ENCODE measurements around the gene ZNF12. TPM values are rescaled to one million over a fixed set of nuclear protein-coding genes. Genes with fewer than 3 reads are reported as not detected.

The ZNF12 gene
- total and polyA plus RNA-seq, 8 donors, result 3.9 to 222 (median 26.2) TPM

DNA sequence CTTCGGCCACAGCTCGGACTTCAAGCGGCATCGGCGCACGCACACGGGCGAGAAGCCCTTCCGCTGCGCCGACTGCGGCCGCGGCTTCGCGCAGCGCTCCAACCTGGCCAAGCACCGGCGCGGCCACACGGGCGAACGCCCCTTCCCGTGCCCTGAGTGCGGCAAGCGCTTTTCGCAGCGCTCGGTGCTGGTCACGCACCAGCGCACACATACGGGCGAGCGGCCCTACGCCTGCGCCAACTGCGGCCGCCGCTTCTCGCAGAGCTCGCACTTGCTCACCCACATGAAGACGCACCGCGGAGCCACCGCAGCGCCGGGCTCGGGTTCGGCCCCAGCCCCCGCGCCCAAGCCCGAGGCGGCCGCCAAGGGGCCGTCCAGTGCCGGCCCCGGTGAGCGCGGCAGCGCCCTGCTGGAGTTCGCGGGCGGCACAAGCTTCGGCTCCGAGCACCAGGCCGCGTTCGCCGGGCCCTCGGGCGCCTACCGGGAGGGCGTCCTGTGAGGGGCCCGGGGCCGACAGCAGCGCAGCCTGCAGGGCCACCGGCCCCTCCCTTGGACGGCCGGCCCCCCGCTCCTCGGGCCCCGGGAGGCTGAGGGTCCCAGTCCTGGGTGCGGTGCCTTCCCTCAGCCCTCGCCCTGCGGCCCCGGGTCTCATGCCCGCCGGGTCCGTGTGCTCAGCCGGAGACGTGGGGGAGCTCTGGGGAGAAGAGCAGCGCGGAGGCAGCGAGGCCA lies 52.5 kb downstream of the ZNF12 start:
- H3K9me3 ChIP-seq, result peaks cover 0 to 15% (median 7%) of the 10 kb centered on the region in 4 donors
- H3K4me1 ChIP-seq, result peaks cover 0 to 10% (median under 1%) of the 10 kb centered on the region in 4 donors
- WGBS, 5 donors, result 93 to 98% (median 96%) methylated on average over 54 to 94 of the region's 94 CpGs
- no peak overlapping the region for H3K4me3 ChIP-seq
- no peak for DNase-seq
- no peaks in the 10 kb centered on the region for H3K27me3 ChIP-seq
- TF ChIP-seq POLR2A (IDR thresholded peaks at IDR 0.05) (no peak), POLR2AphosphoS5 (IDR thresholded peaks at IDR 0.05) (no peak), EP300 (IDR thresholded peaks at IDR 0.05) (no peak)
- TF ChIP-seq, protein P1, sequence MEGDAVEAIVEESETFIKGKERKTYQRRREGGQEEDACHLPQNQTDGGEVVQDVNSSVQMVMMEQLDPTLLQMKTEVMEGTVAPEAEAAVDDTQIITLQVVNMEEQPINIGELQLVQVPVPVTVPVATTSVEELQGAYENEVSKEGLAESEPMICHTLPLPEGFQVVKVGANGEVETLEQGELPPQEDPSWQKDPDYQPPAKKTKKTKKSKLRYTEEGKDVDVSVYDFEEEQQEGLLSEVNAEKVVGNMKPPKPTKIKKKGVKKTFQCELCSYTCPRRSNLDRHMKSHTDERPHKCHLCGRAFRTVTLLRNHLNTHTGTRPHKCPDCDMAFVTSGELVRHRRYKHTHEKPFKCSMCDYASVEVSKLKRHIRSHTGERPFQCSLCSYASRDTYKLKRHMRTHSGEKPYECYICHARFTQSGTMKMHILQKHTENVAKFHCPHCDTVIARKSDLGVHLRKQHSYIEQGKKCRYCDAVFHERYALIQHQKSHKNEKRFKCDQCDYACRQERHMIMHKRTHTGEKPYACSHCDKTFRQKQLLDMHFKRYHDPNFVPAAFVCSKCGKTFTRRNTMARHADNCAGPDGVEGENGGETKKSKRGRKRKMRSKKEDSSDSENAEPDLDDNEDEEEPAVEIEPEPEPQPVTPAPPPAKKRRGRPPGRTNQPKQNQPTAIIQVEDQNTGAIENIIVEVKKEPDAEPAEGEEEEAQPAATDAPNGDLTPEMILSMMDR (IDR thresholded peaks at IDR 0.05), result no peak
- H3K36me3 ChIP-seq, result peaks cover 48 to 71% (median 67%) of the 10 kb centered on the region in 4 donors
- H3K27ac ChIP-seq, result no peak overlapping the region
- intact Hi-C loops (cut with DNase I; ENCODE audit: low total_unique reads), result no loop called here

DNA sequence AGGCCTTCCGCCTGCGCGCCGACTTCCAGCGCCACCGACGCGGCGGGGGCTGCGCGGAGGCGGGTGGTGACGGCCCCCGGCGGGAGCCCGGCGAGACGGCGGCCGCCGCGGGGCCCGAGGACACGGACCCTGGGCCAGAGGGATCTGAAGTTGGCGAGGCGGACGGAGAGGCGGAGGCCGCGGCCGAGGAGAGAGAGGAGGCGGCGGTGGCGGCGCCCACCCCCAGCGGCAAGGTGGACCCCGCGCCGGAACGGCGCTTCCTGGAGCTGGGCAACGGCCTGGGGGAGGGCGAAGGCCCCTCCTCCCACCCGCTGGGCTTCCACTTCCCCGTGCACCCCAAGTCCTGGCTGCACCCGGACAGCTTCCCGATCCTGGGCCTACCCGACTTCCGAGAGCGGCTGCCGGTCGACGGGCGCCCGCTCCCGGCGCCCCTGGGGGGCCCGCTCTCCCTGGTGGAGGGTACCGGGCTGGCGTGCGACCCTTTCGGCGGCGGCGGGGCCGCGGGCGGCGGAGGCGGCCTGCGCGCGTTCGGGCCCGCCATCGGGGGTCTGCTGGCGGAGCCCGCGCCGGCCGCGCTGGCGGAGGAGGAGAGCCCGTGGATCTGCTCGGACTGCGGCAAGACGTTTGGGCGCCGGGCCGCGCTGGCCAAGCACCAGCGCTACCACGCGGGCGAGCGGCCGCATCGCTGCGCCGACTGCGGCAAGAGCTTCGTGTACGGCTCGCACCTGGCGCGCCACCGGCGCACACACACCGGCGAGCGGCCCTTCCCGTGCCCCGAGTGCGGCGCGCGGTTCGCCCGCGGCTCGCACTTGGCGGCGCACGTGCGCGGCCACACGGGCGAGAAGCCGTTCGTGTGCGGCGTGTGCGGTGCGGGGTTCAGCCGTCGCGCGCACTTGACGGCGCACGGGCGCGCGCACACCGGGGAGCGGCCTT lies 53.4 kb downstream of the ZNF12 start:
- H3K27ac ChIP-seq, result no peak overlapping the region
- 95 to 97% (median 95%) methylated on average over 69 to 146 of the region's 146 CpGs for WGBS, 5 donors
- no peak for TF ChIP-seq EP300 (IDR thresholded peaks at IDR 0.05)
- TF ChIP-seq, protein P1 (IDR thresholded peaks at IDR 0.05), result no peak
- no peak for TF ChIP-seq POLR2AphosphoS5 (IDR thresholded peaks at IDR 0.05)
- no peak for TF ChIP-seq POLR2A (IDR thresholded peaks at IDR 0.05)
- DNase-seq, result no peak
- H3K36me3 ChIP-seq, result peaks cover 56 to 80% (median 77%) of the 10 kb centered on the region in 4 donors
- no peak overlapping the region for H3K4me3 ChIP-seq
- H3K4me1 ChIP-seq, result peaks cover 0 to 1% (median 0%) of the 10 kb centered on the region in 4 donors
- H3K27me3 ChIP-seq, result no peaks in the 10 kb centered on the region
- peaks cover 0 to 15% (median 7%) of the 10 kb centered on the region in 4 donors for H3K9me3 ChIP-seq
- intact Hi-C loops (cut with DNase I; ENCODE audit: low total_unique reads), result no loop called here

DNA sequence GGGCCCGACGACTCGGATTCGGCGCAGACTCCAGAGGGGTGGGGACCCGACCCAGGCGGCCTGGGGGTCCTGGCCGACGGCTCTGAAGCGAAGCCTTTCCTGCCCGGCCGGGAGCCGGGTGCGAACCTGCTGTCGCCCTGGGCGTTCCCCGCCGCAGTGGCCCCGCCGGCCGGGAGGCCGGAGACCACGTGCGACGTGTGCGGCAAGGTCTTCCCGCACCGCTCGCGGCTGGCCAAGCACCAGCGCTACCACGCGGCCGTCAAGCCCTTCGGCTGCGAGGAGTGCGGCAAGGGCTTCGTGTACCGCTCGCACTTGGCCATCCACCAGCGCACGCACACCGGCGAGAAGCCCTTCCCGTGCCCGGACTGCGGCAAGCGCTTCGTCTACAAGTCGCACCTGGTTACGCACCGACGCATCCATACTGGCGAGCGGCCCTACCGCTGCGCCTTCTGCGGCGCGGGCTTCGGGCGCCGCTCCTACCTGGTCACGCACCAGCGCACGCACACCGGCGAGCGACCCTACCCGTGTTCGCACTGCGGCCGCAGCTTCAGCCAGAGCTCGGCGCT lies 54.2 kb downstream of the ZNF12 start:
- H3K27me3 ChIP-seq, result no peaks in the 10 kb centered on the region
- H3K9me3 ChIP-seq, result peaks cover 0 to 15% (median 7%) of the 10 kb centered on the region in 4 donors
- TF ChIP-seq POLR2AphosphoS5 (IDR thresholded peaks at IDR 0.05), result no peak
- TF ChIP-seq POLR2A (IDR thresholded peaks at IDR 0.05), result no peak
- TF ChIP-seq, protein P1 (IDR thresholded peaks at IDR 0.05), result no peak
- no peak for TF ChIP-seq EP300 (IDR thresholded peaks at IDR 0.05)
- peaks cover 60 to 88% (median 85%) of the 10 kb centered on the region in 4 donors for H3K36me3 ChIP-seq
- WGBS, 5 donors, result 96 to 99% (median 97%) methylated on average over 42 to 75 of the region's 75 CpGs
- intact Hi-C loops (cut with DNase I; ENCODE audit: low total_unique reads), result no loop called here
- no peak for DNase-seq
- H3K4me1 ChIP-seq, result no peaks in the 10 kb centered on the region
- no peak overlapping the region for H3K4me3 ChIP-seq
- no peak overlapping the region for H3K27ac ChIP-seq

DNA sequence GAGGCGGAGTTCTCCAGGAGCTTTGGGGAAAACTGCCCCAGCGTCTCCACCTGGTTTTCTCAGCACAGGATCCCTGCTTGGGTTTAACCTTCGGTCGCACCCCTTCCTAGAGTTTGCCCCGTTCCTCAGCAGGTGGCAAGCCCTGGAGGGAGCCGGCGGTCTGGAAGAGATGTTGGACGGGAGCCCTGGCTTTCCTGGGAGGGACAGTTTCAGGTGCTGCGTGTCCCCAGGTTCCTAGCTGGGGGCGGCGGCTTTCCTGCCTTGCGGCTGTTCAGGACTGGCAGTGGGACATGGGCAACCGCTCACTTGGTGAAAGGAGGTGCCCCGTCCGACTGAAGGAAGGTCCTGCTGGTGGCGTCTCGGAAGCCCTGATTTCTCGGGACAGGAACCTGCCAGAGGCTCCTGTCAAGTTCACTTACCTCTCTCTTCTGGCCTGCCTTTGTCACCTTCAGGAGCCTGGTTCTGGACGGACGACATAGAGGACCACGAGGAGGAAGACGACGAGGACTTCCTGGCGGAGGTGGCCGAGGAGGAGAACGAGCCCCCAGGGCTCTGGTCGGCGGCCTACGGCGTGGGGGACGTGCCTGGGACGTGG lies 54.8 kb downstream of the ZNF12 start:
- Histone ChIP-seq H3K4me3 (no peak overlapping the region), H3K36me3 (peaks cover 60 to 94% (median 91%) of the 10 kb centered on the region in 4 donors), H3K4me1 (no peaks in the 10 kb centered on the region), H3K9me3 (peaks cover 0 to 15% (median 7%) of the 10 kb centered on the region in 4 donors), H3K27me3 (no peaks in the 10 kb centered on the region), H3K27ac (no peak overlapping the region)
- no peak for DNase-seq
- TF ChIP-seq POLR2AphosphoS5 (IDR thresholded peaks at IDR 0.05) (no peak), EP300 (IDR thresholded peaks at IDR 0.05) (no peak)
- TF ChIP-seq, protein P1 (IDR thresholded peaks at IDR 0.05), result no peak
- intact Hi-C loops (cut with DNase I; ENCODE audit: low total_unique reads), result no loop called here
- WGBS, 5 donors, result 97 to 99% (median 98%) methylated on average over 29 to 32 of the region's 32 CpGs

All from stomach (tissue), 9 donors.